Subcutaneous adipose tissue (tissue), 4 donors: ENCODE measurements around the gene NECTIN2. TPM values are rescaled to one million over a fixed set of nuclear protein-coding genes. Genes with fewer than 3 reads are reported as not detected.

Experiments used
- total RNA-seq, 4 donors: library from RNA; depleted of rRNA; stranded (reverse); fragments of >200 nt; gene quantifications; one replicate each; pipeline ENCODE4 v1.1.0, GENCODE V29; 2016
- TF ChIP-seq, protein P1 (sequence below): fragments of 450-650 bp; IDR thresholded peaks from one replicate; pipeline ENCODE4 v1.5.1; 2016; ENCODE audit warnings: low read depth, mild to moderate bottlenecking, control low read depth, antibody characterized with exemption, moderate library complexity

NECTIN2 gene
- 10 to 100 TPM; 20.4 to 49.9 (median 24.1) TPM for total RNA-seq

DNA sequence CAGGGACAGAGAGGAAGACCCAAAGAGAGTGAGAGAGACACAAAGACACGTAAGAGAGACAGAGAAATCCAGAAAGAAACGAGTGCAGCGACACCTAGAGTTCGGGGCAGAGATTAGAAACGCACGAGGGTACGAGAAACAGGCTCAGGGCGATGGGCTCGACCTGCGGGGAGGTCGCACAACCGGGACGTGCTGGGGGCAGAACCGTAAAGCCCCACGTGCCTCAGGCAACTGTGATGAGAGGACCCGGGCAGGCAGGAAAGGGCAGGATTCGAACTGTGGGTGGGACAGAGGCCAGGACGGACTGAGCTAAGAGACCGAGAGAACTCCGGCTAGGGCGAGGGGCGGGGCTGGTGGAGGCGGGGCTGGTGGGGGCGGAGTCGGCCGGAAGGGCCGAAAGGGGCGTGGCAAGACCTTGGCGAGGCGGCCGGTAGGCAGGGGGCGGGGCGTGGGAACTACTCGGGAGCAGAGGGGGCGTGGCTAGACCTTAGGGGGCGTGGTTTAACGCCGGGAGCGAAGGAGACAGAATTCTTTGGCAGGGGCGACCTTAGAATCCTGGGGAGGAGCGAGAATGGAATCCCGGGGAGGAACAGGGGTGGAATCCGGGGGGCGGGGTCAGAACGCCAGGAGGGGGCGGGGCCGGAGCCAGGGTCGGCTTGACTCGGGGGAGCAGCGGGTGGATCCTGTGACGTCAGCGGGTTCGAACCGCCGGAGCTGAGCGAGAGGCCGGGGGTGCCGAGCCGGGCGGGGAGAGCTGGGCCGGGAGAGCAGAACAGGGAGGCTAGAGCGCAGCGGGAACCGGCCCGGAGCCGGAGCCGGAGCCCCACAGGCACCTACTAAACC lies at the start of gene NECTIN2:
Gene NECTIN2, plus strand, starts transcription at position 686 of the 843 bp plus-strand sequence. CDS start 229 bp downstream, outside the sequence.
- TF ChIP-seq, protein P1, sequence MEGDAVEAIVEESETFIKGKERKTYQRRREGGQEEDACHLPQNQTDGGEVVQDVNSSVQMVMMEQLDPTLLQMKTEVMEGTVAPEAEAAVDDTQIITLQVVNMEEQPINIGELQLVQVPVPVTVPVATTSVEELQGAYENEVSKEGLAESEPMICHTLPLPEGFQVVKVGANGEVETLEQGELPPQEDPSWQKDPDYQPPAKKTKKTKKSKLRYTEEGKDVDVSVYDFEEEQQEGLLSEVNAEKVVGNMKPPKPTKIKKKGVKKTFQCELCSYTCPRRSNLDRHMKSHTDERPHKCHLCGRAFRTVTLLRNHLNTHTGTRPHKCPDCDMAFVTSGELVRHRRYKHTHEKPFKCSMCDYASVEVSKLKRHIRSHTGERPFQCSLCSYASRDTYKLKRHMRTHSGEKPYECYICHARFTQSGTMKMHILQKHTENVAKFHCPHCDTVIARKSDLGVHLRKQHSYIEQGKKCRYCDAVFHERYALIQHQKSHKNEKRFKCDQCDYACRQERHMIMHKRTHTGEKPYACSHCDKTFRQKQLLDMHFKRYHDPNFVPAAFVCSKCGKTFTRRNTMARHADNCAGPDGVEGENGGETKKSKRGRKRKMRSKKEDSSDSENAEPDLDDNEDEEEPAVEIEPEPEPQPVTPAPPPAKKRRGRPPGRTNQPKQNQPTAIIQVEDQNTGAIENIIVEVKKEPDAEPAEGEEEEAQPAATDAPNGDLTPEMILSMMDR = no peak

DNA sequence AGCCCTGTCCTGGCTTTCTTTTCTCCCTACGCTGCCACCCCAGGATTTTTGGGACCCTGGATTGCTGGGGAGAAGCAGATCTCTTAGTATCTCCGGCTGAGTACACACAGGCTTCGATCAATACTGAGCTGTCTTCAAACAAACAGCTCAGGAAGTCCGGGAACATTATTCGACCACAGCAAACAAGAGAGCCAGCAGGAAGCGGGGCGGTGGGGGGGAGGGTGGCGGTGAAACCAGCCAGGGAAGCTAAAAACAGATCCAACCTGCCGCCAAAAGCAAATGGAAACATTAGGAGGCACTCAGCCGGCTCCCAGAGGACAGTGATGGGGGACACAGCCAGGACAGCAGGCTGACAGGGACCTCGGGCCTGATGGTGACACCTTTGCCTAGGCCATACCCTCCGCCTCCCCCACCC lies 49.4 kb upstream of the NECTIN2 start:
- TF ChIP-seq, protein P1 = no peak

DNA sequence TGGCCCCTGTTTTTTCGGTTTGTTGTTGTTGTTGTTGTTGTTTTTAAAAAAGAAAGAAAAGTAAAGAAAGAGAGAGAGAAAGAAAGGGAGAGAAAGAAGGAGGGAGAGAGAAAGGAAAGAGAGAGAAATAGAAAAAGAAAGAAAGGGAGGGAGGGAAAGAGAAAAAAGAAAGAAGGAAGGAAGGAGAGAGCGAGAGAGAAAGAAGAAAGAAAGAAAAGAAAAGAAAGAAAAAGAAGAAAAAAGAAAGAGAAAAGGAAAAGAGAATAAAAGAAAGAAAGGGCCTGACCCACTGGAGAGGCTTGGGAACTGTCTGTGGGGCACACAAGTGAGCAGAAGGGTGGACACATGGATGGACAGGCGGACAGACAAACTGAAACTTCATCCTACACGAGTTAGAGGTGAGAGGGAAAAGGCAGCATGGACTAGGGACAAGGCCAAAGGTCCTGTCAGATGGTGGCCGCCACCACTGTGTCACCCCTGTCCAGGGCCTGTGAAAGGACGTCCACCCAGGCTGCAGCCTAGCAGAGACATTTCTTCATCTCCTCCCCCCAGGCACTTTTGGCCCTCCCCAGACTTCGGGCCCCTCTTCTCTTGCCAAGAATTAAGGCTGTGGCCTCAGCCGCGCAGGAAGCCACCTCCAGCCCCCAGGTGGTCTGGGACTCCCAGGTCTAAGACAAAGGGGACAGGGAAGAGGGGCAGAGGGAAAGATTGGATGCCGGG lies 46.3 kb upstream of the NECTIN2 start:
- TF ChIP-seq, protein P1 = no peak

DNA sequence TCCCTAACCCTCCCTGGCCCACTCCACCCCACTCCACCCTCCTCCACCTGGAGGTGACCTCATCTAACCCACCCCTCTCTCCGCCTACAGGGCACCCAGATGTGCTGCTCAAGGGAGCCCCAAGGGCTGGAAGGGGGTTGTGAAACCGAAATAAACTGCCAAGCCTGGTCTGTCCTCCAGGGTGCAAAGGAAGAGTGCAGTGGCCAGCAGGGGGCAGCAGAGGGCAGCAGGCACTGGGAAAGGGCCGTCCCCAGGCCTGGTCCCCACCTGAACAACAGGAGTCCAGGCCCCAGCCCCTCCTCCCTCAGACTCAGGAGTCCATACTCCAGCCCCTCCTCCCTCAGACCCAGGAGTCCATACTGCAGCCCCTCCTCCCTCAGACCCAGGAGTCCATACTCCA lies 45.6 kb upstream of the NECTIN2 start:
- TF ChIP-seq, protein P1 = no peak

DNA sequence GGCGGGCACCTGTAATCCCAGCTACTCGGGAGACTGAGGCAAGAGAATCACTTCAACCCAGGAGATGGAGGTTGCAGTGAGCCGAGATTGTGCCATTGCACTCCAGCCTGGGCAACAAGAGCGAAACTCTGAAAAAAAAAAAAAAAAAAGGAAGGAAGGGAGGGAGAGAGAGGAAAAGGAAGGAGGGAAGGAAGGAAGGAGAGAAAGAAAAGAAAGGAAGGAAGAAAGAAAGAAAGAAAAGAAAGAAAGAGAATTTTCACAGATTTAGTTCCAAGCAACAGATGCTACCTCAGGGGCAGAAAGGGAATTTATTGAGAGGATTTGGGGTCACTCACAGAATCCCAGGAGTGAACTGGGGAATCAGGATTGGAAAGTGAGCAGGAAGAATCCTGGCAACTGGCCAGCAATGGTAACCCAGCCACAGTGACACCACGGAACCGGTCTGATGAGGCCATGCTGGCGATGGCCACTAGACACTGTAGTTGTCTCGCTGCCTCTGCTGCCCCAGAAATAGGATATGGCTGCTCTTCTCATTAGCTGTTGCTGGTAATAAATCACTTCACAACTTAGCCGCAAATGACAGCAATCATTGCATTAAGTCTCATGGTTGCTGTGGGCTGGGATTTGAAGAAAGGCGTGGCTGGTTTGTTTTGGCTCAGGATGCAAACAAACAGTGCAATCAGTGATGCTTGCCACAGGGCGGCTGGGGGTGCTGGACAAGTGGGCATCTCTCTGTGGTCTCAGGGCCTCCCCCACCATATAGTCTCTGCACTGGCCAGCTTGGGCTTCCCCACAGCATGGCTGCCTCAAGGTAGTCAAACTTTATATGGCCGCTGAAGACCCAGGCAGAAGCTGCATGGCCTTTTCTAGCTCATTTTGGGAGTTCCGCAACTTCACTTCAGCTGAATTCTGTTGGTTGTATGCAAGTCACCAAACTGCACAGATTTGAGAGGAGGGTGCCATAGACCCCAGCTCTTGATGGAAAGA lies 42.4 kb upstream of the NECTIN2 start:
- TF ChIP-seq, protein P1 = no peak

DNA sequence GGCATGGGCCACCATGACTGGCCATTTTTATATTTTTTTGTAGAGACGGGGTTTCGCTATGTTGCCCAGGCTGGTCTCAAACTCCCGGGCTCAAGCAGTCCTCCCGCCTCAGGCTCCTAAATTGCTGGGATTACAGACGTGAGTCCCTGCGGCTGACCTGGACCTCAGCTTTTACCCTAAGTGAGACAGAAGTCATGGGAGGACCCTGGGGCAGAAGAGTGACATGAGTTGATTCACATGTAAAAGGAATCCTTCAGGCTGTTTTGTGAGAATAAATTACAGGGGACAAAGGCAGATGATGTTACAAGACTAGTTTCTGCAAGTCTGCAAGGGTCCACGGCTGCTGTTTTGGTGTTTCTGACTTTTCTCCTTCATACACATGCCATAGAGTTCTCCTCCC lies 39.8 kb upstream of the NECTIN2 start:
- TF ChIP-seq, protein P1 = no peak
